Activated CD4-positive, alpha-beta T cell treated with anti-CD3 and anti-CD28 coated beads for 48 hours (primary cell): ENCODE measurements around the gene MKS1.

Source experiments
- DNase-seq: peaks from one replicate; pipeline ENCODE4 v3.0.0-alpha.2; 2020

The MKS1 gene

GRCh38 chr17:58195518-58196123, 23.4 kb downstream of the MKS1 start:
- DNase-seq: no peak

- DNase-seq: no peak
Measured at GRCh38 chr17:58193641-58194255, 25.3 kb downstream of the MKS1 start.

- DNase-seq: no peak
Measured at GRCh38 chr17:58192612-58193011, 26.4 kb downstream of the MKS1 start, which contains the start of gene EPX. EPX (plus strand) TSS chr17:58192726; CDS start chr17:58192847, 121 bp downstream.

- DNase-seq: no peak
Measured at GRCh38 chr17:58191241-58191896, 27.7 kb downstream of the MKS1 start.

GRCh38 chr17:58189436-58190146, 29.5 kb downstream of the MKS1 start:
- no peak for DNase-seq

GRCh38 chr17:58187675-58188074, 31.4 kb downstream of the MKS1 start:
- no peak for DNase-seq

GRCh38 chr17:58187063-58187462, 32.0 kb downstream of the MKS1 start:
- DNase-seq: no peak

- DNase-seq: no peak
Measured at GRCh38 chr17:58186591-58186990, 32.5 kb downstream of the MKS1 start.

- DNase-seq: no peak
Measured at GRCh38 chr17:58184986-58185761, 33.9 kb downstream of the MKS1 start.

- DNase-seq: no peak
Measured at GRCh38 chr17:58184308-58184985, 34.6 kb downstream of the MKS1 start.

GRCh38 chr17:58183514-58183913, 35.5 kb downstream of the MKS1 start:
- DNase-seq: no peak

GRCh38 chr17:58181796-58182195, 37.3 kb downstream of the MKS1 start:
- no peak for DNase-seq

- DNase-seq: no peak
Measured at GRCh38 chr17:58176200-58176599, 42.9 kb downstream of the MKS1 start.

GRCh38 chr17:58174871-58175270, 44.2 kb downstream of the MKS1 start:
- DNase-seq: no peak

GRCh38 chr17:58172369-58173071, 46.5 kb downstream of the MKS1 start:
- DNase-seq: peak; percentile 37

- DNase-seq: no peak
Measured at GRCh38 chr17:58170622-58171021, 48.4 kb downstream of the MKS1 start.

GRCh38 chr17:58166682-58167081, 52.4 kb downstream of the MKS1 start, which contains the start of gene OR4D2:
OR4D2 (plus strand) TSS chr17:58166982; CDS start chr17:58169656, 2,674 bp downstream.
- no peak for DNase-seq

GRCh38 chr17:58165981-58166380, 53.1 kb downstream of the MKS1 start:
- no peak for DNase-seq

- no peak for DNase-seq
Measured at GRCh38 chr17:58161566-58161965, 57.5 kb downstream of the MKS1 start.

GRCh38 chr17:58158181-58158580, 60.9 kb downstream of the MKS1 start:
- no peak for DNase-seq
